Measurements from ENCODE around the gene CETP. TPM values are rescaled to one million over a fixed set of nuclear protein-coding genes. Genes with fewer than 3 reads are reported as not detected.

CETP gene
- total and polyA plus RNA-seq, 9 of the 15 experiments (the other 6 are each of a cell fraction or from before 2014, with no cell fraction given): 0.07 to 0.11 TPM; not detected in 7

- TF ChIP-seq ZNF518B (CRISPR knock-in tag; IDR thresholded peaks at IDR 0.05) (no peak), GABPA (tag; conservative IDR thresholded peaks at IDR 0.05; ENCODE audit: low read depth) (no peak), ZNF780A (CRISPR knock-in tag; IDR thresholded peaks at IDR 0.05) (no peak), ZNF609 (CRISPR knock-in tag; IDR thresholded peaks at IDR 0.05; ENCODE audit: borderline replicate concordance) (no peak), ELF4 (CRISPR knock-in tag; IDR thresholded peaks at IDR 0.05) (no peak), SMARCA5 (IDR thresholded peaks at IDR 0.05) (0 out of 2 replicates have a peak, but pooled peaks have one; percentile 24), ZBTB8A (IDR thresholded peaks at IDR 0.05; ENCODE audit: partially characterized antibody) (no peak), ZNF311 (CRISPR knock-in tag; IDR thresholded peaks at IDR 0.05) (no peak), ZNF232 (CRISPR knock-in tag; IDR thresholded peaks at IDR 0.05) (no peak), ZFP30 (CRISPR knock-in tag; IDR thresholded peaks at IDR 0.05; ENCODE audit: borderline replicate concordance) (no peak), TAL1 (IDR thresholded peaks at IDR 0.05) (no peak), ZNF263 (CRISPR knock-in tag; IDR thresholded peaks at IDR 0.05; ENCODE audit: borderline replicate concordance) (no peak), BCOR (IDR thresholded peaks at IDR 0.05) (peak; percentile 81), CHD1 (IDR thresholded peaks at IDR 0.05; ENCODE audit: low read length) (no peak)
These were observed 36.6 kb downstream of the CETP start (continued) for GRCh38 chr16:56998352-56998751.

Measured in K562 (cell line).